GM21737 (cell line): Measurements from ENCODE around the gene UBA7.
"Not testable (repeated sequence)": the region's sequence is repeated elsewhere in the genome, so short reads cannot be mapped to it uniquely, and the experiment has no call there.

Source experiments
- ATAC-seq: cut with Tn5 transposase; IDR thresholded peaks from one replicate; pipeline ENCODE4 v1.9.1; 2021; ENCODE audit warnings: mild to moderate bottlenecking, moderate library complexity; ENCODE audit not compliant: unreplicated experiment

The UBA7 gene

DNA sequence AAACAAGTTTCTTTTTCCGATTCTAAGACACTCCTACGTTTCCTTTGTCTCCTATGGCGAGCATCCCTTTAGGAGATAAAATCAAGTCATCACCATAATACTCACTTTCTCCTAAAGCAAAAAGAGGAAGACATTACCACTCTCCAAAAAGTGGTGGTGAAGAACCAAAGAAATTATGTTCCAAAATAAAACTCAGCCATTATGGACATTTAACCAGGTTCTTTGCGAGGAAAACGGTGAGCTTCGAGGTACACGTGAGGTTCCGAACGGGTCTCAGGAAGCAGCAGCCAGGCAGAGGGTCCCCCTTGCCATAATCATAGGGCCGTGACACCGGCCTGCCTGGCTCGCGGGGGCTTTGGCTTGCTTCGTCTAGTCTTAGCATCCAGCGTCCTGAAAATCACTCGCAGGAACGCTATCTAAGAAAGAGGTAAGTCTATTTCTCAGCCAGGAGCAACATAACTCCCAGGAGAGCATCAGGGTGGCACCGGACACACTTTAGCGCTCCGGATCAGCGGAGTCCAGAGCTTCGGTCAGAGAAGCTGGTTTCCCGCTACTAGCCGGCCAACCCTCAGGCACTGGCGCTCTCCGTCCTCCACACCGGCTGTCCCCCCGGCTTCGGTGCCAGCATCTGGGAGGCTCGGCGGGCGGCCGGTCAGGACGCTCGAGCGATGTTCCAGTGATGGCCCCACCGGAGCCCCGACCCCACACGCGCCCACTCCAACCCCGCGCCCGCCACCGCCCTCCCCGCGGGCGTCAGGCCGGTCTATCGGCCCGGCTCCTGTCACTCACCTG lies 28.0 kb downstream of the UBA7 start:
- peak; percentile 49 for ATAC-seq

DNA sequence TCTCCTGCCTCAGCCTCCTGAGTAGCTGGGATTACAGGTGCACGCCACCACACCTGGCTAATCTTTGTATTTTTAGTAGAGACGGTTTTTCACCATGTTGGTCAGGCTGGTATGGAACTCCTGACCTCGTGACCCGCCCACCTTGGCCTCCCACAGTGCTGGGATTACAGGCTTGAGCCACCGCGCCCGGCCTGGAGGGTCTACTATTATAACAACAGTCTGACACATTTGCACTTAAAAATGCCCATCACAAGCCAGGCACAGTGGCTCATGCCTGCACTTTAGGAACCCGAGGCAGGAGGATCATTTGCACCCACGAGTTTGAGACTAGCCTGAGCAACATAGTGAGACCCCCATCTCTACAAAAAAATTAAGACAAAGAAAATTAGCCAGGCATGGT lies 31.5 kb downstream of the UBA7 start:
- not testable (repeated sequence) for ATAC-seq

DNA sequence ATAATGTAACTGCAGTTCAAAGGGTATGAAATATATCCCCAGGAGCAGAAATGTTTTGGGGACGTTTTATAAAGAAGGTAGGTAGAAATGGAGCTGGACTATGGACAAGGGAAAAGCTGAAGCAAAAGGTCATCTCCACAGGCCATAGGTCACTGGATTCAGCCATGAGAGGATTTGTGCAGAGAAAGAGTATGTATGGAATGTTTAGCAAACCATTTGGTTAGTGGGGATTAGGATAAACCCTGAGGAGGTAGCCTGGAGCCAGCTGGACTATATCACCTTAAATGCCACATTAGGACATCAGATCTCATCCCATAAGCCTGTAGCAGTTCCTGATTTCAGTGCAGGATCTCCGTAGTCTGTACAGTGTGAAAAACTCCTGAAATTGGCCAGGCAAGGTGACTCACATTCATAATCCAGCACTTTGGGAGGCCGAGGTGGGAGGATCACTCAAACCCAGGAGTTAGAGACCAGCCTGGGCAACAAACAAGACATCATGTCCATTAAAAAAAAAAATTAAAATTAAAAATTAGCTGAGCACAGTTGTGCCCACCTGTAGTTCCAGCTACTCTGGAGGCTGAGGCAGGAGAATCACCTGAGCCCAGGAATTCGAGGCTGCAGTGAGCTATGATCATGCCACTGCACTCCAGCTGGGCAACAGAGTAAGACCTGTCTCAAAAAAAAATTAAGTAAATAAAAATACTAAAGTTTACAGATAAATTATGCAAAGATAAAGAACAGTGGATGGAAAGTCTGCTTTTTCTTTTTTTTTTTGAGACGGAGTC lies 32.1 kb downstream of the UBA7 start:
- ATAC-seq, result no peak

DNA sequence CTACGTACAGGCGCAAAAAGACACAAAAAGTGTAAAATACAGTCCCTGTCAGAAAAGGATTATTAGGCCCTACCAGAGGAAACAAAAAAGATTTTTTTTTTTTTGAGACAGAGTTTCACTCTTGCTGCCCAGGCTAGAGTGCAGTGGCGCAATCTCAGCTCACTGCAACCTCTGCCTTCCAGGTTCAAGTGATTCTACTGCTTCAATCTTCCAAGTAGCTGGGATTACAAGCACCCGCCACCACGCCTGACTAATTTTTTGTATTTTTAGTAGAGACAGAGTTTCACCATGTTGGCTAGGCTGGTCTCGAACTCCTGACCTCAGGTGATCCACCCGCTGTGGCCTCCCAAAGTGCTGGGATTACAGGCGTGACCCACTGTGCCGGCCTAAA lies 32.8 kb downstream of the UBA7 start:
- not testable (repeated sequence) for ATAC-seq

DNA sequence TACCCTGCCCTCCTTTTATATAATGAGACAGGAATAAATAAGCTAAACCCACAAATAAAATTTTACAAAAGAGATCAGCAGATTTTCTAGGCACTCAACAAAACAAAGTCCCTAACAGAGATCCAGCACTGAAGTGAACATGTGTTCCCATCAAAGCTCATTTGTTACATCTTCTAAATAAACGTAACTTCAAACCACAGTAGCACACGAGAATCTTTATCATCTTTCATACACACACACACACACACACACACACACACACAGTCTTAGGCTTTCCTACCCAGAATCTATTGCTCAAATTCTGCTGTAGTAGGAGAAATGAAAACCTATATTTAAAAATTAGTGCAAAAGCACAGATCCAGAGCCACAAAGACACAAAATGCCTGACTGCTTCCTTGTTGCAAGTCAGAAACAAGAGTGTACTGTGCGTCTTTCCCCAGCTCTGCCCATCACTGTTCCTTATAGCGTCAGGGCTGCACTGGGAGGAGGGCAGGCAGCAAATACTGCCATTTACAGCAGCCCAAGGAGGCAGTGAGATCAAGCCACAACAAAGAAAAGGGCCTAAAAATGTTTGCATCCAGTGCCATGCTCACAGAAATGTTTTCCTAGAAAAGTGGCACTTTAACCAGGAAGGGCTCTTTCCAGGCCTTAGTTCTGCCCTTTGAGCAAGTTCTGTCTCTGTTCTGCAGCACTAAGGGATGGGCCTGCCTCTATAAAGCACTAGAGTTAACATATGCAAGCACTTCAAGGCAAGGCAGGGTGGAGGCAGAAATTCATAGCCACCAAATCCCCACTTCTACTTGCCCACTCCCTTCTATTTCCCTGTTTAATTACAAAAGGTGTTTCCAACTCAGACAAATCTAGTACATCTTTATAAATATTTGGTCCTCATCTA lies 33.4 kb downstream of the UBA7 start:
- no peak for ATAC-seq

DNA sequence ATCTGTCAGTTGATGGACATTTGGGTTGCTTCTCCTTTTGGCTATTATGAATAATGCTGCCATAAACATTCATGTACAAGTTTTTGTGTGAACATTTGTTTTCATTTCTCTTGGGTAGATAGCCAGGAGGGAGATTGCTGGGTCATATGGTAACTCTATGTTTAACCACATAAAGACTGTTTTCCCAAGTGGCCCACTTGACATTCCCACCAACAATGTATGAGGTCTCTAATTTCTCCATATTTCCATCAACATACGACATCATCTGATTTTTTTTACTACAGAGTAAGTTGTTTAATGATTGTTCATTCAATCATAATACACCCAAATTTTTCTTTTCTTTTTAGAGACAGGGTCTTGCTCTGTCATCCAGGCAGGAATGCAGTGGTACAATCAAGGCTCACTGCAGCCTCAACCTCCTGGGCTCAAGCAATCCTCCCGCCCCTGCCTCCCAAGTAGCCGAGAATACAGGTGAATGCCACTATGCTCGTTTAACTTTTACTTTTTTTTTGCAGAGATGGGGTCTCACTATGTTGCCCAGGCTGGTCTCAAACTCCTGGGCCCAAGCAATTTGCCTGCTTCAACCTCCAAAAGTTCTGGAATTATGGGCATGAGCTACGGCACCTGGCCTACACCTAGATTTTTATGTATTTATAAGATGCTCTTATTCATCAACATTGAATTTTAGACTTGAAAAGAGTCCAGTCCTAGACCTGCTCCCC lies 34.2 kb downstream of the UBA7 start:
- no peak for ATAC-seq

DNA sequence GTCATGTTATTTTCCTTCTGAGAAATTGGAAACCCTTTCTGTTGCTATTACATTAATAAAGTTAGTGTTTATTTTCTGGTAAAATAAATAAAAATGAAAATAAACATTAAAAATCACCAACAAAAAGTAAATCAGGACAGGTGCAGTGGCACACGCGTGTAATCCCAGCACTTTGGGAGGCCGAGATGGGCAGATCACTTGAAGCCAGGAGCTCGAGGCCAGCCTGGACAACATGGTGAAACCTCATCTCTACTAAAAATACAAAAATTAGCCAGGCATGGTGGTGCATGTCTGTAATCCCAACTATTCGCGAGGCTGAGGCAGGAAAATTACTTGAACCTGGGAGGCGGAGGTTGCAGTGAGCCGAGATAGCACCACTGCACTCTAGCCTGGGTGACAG lies 37.7 kb downstream of the UBA7 start:
- ATAC-seq, result not testable (repeated sequence)

DNA sequence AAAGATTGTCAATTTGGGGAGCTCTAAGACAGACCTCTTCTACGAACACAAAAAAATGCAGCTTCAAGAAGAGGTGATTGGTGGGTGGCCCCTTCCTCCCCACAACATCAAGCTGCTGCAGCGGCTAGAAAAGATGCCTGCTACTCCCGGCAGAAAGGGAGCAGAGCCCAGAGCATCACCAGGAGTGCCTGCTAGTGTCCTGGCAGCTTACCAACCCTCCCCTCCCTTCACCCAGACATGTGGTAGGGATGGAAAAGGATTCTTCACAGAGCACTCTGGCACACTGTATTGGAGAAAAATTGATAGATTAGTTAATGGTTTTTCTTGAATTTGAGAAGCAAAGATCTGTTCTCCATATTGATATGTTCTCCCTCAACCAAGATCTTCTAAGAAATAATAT lies 38.2 kb downstream of the UBA7 start:
- no peak for ATAC-seq

DNA sequence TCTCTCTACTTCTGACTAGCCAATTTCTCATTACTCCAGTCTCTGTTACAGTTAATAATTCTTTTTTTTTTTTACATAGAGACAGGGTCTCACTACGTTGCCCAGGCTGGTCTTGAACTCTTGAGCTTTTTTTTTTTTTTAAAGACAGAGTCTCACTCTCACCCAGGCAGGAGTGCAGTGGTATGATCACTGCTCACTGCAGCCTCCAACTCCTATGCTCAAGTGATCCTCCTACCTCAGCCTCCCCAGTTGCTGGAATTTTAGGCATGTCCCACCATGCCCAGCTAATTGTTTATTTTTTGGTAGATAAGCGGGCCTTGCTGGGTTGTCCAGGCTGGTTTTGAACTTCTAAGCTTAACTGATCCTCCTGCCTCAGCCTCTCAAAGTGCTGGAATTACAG lies 41.0 kb downstream of the UBA7 start:
- no peak for ATAC-seq

DNA sequence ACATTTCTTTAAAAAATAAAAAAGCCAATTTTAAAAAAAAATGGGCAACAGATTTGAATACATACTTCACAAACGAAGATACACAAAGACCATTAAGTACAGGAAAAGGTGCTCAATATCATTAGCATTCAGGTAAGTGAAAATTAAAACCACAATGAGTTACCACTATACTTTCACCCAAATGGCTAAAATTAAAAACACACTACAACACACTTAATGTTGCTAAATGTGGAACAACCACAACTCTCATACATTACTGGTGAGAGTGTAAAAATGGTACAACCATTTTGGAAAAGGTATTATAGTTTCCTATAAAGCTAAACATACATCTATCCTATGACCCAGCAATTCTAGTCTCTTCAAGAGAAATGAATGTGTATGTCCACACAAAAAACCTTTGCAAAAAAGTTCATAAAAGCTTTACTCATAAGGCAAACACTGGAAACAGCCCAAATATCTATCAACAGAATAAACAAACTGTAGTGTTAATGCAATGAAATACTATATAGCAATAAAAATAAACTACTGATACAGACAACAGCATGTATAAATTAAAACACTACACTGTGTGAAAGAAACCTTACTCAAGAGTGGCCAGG lies 42.3 kb downstream of the UBA7 start:
- ATAC-seq, result no peak

DNA sequence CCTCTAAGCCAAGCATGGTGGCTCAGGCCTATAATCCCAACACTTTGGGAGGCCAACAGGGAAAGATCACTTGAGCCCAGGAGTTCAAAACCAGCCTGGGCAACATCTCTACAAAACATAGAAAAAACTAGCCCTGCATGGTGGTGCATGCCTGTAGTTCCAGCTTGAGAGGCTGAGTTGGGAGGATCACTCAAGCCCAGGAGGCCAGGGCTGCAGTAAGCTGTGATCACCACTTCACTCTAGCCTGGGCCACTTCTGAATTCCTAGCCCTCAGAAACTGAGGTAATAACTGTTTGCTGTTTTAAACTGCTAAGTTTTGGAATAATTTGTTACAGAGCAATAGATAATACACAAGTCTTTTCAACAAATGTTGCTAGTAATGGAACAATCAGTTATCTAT lies 43.8 kb downstream of the UBA7 start:
- no peak for ATAC-seq

DNA sequence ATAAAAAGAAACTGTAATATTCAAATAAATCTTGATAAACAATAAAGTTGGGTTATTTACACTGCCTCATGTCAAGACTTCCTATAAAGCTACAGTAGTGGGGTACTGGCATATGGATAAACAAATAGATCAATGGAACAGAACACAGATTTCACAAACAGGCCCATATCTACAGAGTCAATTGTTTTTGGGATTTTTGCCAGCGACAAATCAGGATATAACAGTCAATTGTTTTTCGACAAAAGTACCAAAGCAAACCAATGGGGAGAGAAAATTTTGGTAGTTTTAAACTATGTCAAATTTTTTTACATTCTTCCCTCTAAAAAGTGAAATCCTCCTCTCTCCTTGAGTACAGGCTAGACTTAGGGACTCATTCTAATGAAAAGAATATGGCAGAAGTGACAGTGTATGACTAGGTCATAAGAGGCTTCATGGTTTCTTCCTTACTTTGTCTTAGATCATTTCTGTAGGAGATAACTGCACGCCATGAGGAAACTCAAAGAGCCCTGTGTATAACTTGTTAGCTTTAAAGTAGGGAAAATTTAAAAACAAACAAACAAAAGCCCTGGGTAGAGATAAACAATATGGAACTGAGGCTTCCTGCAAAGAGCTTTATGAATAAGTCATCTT lies 44.4 kb downstream of the UBA7 start:
- no peak for ATAC-seq

DNA sequence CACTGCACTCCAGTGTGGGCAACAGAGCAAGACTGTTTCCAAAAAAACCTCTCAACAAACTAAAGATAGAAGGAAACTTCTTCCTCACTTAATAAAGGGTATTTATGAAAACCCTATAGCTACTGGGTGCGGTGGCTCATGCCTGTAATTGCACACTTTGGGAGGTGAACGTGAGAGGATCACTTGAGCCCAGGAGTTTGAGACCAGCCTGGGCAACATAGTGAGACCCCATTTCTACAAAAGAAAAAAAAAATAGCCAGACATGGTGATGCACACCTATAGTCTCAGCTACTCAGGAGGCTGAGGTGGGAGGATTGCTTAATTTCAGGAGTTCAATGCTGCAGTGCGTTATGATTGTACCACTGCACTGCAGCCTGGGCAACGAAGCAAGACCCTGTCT lies 49.8 kb downstream of the UBA7 start:
- no peak for ATAC-seq

DNA sequence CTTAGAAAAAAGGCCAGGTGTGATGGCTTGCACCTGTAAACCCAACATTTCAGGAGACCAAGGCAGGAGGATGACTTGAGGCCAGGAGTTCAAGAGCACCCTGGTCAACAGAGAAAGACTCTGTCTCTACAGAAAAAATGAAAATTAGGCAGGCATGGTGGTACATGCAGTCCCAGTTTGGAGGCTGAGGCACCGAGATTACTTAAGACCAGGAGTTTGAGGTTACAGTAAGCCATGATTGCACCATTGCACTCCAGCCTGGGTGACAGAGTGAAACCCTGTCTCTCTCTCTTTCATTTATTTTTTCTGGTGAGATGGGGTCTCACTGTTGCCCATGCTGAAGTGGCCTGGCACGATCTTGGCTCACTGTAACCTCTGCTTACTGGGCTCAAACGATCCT lies 52.1 kb downstream of the UBA7 start:
- no peak for ATAC-seq

DNA sequence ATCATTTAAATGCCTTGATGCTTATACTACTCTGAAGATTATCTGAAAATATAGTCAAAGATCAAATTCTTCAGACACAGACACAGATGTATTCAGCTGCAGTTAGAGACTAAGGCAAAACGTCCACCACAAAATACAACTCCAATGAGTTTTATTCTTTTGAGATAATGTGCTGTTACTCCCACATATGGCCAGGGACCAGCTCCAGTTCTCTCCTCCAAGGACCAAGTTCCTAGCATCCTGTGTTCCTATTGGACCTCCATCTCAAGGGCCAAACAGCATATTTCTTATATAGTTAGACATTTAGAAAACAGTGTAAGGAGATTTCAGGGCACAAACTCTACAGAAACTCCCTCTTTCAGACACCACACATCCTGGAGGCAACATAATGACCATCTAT lies 54.5 kb downstream of the UBA7 start:
- no peak for ATAC-seq

DNA sequence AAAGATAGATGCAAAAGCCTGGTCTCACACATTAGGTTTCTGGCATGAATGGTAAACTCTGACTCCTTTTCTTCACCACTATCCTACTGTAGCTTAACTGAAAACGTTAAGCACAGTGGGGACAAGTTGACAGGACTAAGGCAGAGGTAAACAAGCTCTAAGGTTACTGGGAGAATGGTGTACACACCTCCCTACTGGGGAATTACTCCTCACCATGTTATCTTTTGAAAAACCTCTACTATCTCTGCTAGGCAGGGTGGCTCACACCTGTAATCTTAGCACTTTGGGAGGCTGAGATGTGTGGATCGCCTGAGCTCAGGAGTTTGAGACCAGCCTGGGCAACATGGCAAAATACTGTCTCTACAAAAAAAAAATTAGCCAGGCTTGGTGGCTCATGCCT lies 56.6 kb downstream of the UBA7 start:
- ATAC-seq, result no peak

DNA sequence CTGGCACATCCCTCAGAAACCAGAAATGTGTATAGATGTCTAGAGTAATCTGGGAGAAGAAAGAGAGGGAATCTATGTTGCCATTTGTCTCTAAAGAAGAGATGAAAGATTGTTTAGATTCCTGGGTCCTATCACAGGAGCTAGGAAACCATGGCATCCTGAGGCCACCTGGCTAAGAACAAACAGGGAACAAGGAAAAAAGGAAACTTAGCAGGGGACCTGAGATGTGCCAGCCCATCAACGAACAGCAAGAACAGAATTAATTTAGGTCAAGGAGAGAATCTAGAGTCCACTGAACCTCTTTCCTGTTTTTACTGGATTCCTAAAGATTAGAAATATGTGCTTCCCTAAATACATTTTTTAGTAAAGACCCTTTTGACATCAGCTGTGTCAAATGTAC lies 57.7 kb downstream of the UBA7 start:
- ATAC-seq, result no peak
